GM18858 (cell line): ENCODE data around the gene CSNK1G1.
"Not testable (repeated sequence)": the region's sequence is repeated elsewhere in the genome, so short reads cannot be mapped to it uniquely, and the experiment has no call there.

Experiments
- ATAC-seq: cut with Tn5 transposase; IDR thresholded peaks from one replicate; pipeline ENCODE4 v1.9.1; 2021; ENCODE audit not compliant: unreplicated experiment

CSNK1G1 gene

DNA sequence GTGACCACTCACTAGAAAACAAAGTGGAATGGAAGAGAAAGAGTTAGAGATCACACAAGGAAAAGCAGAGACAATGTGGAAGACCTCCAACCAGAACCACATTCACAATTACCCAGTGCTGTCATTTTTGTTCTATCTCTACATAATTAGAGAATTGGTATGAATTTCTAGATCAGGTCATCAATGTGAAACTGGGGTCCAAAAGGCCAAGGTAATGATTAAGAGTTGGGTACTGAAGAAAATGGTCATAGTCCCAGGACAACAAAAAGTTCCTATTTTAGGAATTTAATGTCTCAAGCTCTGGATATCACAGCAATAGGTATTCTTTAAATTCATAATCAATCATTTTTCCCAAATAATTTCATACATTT is 108.5 kb downstream of the CSNK1G1 start:
- ATAC-seq, result no peak

DNA sequence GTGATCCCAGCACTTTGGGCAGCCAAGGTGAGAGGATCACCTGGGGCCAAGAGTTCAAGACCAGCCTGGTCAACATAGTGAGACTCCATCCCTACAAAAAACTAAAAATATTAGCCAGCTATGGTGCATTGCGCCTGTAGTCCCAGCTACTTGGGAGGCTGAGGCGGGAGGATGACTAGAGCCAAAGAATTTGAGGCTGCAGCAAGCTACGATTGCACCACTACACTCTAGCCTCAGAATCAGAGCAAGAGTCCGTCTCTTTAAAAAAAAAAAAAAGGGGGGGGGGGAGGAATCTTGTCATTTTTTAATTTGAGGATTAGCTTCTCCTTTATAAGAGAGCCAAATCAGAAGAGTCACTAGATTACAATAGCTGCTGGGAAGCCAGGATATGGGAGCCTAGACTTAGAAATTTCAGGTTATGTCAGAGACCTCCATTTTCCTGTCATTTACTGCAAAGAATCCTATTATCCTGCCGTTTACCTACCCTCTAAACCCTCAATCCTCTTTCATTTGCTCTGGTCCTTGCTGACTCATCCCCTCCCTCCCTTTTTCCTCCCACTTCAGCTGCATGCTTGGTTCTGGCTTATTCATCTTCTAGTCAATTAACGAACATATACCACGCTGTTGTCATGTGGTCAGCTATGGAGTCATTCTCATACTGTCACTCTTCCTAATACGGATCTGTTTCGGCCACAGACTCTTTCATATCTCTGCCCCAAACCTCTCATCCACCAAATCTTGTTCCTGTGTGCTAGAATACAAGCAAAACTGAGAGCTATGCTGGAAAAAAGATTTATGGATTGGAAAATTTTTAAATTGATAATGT is 109.4 kb downstream of the CSNK1G1 start:
- ATAC-seq, result peak; percentile 78

DNA sequence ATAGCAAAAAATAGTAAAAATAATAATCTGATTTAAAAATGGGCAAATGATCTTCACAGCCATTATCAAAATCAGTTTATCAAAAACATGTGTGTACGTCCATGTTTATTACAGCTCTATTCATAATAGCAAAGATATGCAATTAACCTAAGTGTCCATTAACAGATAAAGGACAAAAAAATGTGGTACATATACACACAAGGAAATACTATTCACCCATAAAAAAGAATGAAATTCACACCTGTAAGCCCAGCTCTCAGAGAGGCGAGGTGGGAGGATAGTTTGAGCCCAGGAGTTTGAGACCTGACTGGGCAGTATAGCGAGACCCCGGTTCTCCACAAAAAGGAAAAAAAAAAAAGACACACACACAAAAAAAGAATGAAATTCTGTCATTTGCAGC is 110.6 kb downstream of the CSNK1G1 start:
- no peak for ATAC-seq

DNA sequence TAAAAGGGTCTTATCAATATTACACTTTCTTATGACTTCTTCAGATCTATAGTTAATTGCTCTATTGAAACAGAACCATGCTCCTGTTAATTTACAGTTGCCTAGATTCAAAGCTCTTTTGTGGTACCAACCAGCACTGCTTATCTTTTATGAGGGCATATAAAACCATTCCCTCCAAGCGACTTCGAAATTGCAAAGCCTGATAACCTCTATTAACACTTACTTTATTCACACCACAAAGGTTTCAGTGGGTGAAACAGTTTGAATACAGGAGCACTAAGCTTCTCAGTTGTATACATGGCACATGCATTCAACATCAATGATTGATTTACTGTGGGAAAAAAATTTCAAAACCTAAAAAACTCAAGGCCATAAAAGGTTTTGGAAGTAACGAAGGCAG is 118.3 kb downstream of the CSNK1G1 start:
- ATAC-seq, result no peak

DNA sequence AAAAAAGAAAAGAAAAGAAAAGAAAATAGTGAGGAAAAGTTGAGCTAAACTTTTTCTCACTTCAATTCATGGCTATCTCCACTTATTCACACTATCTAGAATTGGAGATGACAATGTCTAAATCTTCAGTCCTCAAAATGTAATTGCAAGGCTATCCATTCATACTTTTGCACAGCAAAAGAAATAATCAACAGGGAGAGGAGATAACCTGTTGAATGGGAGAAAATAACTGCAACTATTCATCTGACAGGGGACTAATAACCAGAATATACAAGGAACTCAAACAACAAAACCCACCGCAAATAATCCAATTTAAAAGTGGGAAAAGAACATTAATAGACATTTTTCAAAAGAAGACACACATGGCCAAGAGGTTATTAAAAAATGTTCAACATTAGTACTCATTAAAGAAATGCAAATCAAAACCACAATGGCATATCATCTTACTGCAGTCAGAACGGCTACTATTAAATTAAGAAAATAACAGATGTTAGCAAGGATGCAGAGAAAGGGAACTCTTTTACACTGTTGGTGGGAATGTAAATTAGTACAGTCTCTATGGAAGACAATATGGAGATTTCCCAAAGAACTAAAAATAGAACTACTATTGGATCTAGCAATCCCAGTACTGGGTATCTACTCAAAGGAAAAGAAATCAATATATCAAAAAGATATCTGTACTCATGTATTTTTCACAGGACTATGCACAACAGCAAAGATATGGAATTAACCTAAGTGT is 119.6 kb downstream of the CSNK1G1 start:
- no peak for ATAC-seq

DNA sequence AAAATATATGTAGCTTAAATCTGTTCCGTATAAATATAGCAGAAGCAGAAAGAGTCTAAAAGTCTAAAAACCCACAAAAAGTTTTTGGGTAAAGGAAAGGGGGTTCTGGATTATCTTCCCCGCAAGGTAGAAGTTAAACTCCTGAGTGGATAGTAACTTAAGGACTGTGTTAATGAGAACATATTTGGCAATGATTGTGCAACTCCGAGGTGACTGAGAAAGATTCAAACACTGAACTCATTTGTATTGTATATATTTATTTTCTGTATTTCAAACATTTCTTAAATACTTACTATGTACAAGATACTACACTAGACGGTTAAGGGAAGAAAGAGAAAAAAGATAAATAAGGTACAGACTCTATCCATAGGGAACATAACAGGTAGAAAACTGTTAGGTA is 120.4 kb downstream of the CSNK1G1 start:
- no peak for ATAC-seq

DNA sequence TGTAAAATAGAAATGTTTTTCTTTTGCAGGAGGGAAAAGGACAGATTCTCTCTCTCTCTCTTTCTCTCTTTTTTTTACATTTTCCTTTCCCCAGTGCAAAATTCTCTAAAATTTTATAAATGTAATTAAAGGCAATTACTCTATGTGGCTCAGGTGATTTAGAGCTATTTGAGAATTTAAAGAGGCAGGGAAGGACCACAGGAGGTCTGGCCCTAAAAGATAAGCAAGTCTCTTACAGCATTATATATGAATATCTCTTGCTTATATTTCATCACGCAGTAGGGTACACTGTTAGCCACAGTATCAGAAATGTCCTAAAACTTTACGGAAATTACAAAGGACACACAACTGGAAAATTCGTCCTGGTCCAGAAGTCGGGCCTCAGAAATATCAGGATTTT is 122.7 kb downstream of the CSNK1G1 start:
- no peak for ATAC-seq

DNA sequence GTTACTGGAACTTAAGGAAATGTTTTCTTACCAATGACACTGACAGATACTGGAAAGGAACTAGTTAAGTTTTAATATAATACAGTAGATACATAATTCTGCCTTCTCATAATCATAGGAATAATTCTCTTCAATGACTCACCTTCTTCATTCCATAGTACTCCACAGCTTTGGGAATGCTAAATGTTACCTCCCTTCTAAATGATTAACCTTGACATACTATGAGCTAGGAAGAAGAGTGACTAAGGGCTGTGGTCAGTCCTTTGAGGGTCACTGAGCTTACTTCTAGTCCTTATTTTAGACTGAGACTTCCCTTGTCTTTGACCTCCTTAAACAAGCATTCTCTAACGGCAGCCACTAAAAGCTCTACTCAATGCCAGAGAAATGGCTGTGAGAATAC is 123.6 kb downstream of the CSNK1G1 start:
- no peak for ATAC-seq

DNA sequence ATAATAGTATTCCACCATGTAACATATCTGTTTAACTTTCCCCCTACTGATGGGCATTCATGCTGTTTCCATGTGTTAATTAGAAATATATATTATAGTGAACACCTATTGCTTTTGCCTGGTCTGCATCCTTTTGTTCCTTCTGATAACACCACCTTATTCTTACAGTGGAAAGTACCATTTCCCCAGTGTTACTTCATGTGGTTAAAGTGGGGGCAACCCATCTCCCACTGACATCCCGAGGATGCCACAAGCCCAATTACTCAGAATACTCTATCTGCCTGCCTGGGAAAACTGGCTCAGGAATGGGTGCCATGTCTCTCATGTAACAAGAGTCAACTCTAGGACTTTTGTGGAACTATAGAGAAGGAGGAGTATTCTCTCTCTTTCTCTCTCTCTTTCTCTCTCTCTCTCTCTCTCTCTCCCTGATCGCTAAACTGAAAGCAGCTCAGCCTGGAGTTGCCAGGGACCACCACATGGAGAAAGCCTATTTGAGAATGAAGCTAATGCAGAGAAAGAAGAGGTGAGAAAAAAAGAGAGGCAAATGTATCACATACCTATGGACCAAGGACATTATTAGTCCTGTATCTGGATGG is 126.7 kb downstream of the CSNK1G1 start:
- ATAC-seq, result no peak

DNA sequence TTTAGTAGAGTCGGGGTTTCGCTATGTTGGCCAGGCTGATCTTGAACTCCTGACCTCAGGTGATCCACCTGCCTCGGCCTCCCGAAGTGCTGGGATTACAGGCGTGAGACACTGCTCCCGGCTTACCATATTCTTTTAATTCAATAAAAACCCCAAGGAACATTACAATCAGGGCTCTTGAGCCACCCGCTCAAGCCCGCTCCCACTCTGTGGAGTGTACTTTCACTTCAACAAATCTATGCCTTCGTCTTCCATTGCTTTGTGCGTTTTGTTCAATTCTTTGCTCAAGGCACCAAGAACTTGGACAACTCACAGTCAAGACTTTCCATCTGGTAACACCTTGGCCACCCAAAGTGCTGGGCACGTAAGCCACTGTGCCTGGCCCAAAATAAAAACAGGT is 130.2 kb downstream of the CSNK1G1 start:
- ATAC-seq, result no peak

DNA sequence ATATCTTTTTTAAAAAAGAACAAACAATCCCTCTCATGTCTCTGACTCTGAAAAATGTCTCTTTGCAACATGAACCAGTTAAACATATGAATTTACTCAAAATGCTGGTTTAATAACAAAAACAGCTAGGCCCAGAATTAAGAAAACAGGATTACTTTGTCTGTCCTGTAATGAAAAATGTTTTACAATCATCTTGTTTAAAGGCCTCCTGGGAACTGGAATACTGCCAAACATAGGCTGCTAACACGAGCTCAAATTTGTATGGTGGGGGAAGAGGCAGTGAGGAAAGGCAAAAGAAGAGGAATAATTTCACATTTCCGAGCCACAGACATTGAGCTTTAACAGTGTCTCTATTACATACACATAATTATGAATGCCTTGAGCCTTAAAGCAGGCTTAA is 131.5 kb downstream of the CSNK1G1 start:
- no peak for ATAC-seq

DNA sequence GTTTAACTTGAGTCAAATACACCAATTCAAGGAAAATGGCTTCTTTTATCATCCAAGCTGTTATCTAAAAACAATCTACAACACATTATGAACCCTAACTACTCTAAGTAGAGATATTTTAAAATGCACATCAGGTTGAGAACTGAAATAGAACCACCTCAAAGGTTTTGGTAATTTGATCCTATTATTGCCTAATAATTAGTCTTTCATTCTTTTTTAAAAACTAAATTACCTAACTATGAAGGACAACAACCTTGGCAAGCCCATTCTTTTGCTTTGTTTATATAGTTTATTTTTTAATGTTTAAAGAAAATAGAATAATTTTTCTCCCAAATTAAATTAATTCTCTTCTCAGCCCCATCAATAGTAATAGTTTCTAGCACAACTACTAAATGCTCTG is 132.1 kb downstream of the CSNK1G1 start:
- ATAC-seq, result no peak

DNA sequence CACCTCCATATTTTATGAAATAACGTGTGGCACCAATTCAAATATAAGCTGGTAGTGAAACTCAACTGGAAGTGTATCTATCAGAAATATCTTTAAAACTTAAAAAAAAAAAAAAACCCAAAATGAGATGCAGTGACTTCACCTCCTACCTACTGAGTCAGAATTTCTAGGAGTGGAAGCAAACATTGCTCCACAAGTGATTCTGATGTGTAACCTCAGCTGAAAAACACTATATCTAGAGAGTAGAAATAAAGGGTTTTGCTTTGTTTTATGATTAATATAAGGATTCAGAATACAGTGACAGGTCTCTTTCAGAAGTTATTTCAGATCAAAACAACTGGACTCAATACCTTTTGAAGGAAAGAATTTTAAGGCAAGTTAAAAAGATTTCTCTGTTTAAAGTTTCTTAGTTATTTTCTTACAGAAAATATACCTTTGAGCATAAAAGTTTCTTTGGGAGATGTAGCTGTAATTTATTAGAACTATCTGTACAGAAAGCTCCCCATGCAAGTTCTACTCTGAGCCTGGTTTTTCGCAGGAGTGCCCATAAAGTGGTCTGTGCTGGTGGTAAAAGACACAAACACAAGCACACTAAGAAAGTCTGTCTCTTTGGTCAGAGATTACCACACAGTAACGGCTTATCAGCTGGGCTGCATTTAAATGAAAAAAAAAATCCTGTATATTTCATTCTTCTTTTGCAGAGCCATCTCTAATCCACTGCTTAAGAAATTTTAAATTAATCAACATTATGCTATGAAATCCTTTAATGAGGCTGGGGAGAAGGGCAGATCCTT is 133.2 kb downstream of the CSNK1G1 start:
- ATAC-seq, result no peak

DNA sequence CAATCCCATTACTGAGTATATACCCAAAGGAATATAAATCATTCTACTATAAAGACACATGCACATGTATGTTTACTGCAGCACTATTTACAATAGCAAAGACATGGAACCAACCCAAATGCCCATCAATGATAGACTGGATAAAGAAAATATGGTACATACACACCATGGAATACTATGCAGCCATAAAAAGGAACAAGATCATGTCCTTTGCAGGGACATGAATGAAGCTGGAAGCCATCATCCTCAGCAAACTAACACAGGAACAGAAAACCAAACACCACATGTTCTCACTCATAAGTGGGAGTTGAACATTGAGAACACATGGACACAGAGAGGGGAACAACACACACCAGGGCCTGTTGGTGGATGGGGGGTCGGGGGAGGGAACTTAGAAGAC is 134.1 kb downstream of the CSNK1G1 start:
- ATAC-seq, result not testable (repeated sequence)

DNA sequence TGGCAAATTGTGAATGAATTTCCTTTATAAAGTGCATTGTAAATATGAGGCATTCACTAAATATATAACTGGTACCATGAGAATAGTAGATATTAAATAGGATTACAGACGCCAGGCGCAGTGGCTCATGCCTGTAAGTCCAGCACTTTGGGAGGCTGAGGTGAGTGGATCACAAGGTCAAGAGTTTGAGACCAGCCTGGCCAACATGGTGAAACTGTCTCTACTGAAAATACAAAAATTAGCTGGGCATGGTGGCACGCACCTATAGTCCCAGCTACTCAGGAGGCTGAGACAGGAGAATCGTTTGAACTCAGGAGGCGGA is 138.6 kb downstream of the CSNK1G1 start:
- ATAC-seq, result not testable (repeated sequence)

DNA sequence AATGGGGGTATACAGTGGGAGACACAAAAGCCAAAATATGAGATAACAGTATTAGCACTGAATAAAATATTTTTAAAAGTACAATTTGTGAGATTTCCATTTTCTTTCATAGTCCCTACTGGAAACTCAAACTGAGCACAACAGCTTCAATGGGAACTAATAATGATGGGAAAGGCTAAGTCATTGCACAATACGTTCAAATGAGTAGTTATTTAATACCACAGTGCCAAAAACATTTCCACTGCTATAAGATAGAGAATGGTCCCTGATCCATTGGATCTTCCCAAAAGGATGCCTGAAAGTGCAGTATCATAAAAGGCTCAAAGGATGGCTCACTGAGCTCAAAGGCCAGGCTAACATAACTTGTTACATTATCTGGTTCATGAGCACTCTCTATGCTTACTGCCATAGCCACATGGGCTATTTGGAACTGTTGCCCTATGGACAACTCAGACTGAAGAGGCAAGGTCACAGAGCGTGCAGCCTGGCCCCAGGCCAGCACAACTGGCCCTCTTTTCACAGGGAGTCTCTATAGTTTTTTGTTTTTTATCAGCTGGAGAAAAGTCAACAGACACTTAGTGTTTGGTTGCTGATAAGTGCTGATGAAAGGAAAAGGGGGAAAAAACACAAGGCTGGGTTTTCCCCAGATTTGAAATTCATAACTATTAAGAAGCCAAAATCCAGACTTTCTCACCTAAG is 139.1 kb downstream of the CSNK1G1 start:
- no peak for ATAC-seq

DNA sequence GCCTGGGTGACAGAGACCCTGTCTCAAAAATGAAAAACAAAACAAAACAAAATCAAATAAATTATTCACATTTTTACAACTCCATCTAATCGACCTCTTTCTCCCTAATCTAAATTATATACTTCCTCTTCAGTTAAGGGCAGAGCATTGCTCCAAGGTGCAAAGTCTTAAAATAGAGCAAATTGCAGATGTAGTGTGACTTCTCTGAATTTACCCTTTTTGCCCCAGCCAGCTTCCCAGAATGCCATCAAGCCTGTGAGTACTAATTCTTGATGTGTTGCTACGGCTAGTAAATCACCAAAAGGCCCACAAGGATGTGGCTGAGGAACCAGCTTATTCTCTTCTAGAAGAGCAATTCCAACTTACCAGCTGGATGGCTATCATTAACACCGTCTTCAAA is 139.8 kb downstream of the CSNK1G1 start:
- no peak for ATAC-seq

DNA sequence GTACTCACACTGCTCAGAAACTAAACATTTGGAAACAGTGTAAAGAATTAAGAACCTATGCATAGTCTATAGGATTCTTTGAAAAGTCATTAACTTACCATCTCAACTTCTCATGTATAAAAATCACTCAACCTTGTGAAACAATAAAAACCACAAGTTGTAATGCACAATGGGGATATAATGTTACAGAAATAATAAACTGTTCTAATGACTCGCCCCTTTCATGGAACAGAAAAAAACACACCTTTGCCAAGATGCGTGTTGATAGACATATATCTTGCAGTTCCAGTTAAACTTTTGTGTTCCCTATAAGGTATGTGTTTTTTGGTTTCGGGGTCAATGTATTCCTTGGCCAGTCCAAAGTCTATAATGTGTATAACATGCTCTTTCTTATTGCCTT is 142.3 kb downstream of the CSNK1G1 start:
- ATAC-seq, result no peak

DNA sequence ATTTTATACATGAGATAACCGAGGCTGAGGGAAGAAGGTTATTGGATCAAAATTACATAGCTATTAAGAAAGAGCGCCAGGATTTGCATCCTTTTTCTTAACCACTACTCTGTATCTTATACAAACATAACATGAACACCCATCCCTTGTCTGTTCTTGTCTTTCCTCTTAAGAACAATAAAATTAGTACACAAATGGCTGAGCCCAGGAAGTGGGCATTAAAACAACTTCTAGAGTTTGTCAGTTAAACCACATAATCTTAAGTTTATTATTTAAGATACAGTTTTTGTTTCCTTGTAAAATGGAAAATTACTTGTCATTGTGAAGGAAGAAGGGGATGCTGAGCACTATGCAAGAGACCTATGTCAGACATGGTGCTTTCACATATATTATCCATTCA is 144.3 kb downstream of the CSNK1G1 start:
- no peak for ATAC-seq

DNA sequence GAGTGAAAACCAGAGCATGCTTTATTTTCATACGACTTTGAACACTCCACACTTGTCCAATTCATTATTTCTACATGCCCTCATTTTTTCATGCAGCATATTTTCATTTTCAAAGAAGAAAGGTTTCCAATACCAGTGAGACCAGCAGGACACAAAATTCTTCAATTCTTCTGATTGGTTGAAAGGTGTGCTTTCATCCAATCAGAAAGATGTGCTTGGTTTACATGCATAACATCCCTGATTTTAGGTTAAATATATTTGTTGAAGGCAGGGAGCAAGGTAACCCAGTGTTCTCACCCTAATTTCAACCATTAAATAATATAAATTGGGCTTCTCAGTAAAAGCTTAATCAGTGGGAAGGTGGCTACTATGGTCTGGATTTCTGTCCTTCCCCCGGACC is 145.6 kb downstream of the CSNK1G1 start:
- no peak for ATAC-seq
